Testis (tissue), 2 donors: ENCODE results near the gene GALM.

Experiments
- POLR2A ChIP-seq: fragments of 450-650 bp; IDR thresholded peaks from one replicate; pipeline ENCODE4 v1.6.1; 2017; ENCODE audit warnings: antibody characterized with exemption, mild to moderate bottlenecking, moderate library complexity
- TF ChIP-seq, protein P1 (sequence below), 3 experiments: fragments of 450-650 bp in 2 of 3; fragments of 200-600 bp in 1 of 3; sonication (generic) in 1 of 3; IDR thresholded peaks; one replicate each; pipeline ENCODE4 v1.5.1; 2016 to 2019; ENCODE audit warnings: antibody characterized with exemption in 3 of 3, mild to moderate bottlenecking in 2 of 3, moderate library complexity in 1 of 3

GRCh38 chr2:38735999-38736320, 70.0 kb downstream of the GALM start:
- no peak for TF ChIP-seq POLR2A
- TF ChIP-seq, protein P1, sequence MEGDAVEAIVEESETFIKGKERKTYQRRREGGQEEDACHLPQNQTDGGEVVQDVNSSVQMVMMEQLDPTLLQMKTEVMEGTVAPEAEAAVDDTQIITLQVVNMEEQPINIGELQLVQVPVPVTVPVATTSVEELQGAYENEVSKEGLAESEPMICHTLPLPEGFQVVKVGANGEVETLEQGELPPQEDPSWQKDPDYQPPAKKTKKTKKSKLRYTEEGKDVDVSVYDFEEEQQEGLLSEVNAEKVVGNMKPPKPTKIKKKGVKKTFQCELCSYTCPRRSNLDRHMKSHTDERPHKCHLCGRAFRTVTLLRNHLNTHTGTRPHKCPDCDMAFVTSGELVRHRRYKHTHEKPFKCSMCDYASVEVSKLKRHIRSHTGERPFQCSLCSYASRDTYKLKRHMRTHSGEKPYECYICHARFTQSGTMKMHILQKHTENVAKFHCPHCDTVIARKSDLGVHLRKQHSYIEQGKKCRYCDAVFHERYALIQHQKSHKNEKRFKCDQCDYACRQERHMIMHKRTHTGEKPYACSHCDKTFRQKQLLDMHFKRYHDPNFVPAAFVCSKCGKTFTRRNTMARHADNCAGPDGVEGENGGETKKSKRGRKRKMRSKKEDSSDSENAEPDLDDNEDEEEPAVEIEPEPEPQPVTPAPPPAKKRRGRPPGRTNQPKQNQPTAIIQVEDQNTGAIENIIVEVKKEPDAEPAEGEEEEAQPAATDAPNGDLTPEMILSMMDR (IDR thresholded peaks at IDR 0.05) = no peak
